NCI-H226 (cell line): Measurements from ENCODE around the gene SCRG1.

Experiments used
- DNase-seq: peaks from one replicate; pipeline ENCODE4 v3.0.0-alpha.2; 2015

SCRG1 gene

DNA sequence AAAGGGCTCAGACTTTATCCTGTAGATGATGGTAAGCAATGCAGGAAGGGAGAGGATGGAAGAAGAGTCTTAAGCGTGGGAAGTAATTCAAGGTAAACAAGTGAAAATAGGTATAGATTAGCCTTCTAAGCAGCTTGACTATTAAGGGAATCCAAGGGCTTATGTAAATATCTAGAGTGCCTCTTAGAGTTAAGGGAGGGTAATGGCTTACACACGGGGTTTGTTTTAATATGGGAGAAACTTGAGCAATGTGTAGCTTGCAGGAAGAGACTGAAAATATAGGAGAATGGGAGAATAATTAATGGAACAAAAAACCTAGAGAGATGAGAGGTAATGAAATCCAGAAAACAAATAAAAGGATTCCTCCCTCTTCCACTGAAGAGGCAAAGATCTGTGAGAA lies 41.0 kb downstream of the SCRG1 start:
- no peak for DNase-seq

DNA sequence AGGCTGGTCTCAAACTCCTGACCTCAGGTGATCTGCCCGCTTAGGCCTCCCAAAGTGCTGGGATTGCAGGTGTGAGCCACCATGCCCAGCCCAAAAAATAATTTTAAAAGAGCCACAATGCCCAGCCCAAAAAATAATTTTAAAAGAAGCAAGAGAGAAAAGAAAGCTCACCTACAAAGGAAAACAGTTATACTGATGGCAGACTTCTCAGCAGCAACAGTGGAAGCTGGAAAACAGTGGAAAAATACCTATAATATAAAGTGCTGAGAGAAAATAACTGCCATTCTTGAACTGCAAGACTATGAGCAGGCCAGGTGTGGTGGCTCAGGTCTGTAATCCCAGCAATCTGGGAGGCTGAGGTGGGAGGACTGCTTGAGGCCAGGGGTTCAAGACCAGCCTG lies 51.4 kb downstream of the SCRG1 start:
- DNase-seq: no peak

DNA sequence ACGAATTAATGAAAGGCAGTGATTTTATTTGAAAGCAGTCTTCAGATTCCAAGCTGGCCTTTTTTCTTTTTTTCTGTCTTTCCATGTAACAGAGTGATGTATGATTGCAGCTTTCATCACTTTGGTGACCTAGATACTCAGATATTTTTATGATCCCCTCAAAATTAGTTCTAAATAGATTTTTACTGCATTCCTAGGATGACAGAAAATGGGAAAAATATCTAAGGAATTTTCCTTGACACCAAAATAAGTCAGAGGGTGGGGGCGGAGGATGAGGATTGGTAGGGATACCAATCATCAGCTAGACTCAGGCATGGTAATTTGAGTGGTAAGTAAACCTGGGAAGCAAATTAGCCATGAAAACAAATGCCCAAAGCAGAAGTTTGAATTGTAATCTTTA lies 52.8 kb downstream of the SCRG1 start:
- peak; percentile 33 for DNase-seq

DNA sequence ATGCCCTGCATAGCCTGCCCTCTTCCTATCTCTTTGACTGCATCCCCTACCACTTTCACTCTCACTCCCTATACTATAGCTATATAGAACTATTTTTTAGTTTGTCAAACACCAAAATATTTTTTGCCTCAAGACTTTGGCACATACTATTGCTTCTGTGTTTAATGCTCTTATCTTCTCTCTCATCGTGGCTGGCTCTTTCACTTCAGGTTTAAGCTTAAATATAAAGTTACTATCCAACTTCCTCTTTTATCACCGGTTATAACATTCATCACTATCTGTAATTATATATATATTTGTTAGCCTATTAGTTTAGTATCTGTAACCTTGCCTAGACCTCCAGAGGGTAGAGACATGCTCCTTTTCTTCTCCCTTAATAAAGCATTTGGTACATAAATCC lies 53.3 kb downstream of the SCRG1 start:
- no peak for DNase-seq

DNA sequence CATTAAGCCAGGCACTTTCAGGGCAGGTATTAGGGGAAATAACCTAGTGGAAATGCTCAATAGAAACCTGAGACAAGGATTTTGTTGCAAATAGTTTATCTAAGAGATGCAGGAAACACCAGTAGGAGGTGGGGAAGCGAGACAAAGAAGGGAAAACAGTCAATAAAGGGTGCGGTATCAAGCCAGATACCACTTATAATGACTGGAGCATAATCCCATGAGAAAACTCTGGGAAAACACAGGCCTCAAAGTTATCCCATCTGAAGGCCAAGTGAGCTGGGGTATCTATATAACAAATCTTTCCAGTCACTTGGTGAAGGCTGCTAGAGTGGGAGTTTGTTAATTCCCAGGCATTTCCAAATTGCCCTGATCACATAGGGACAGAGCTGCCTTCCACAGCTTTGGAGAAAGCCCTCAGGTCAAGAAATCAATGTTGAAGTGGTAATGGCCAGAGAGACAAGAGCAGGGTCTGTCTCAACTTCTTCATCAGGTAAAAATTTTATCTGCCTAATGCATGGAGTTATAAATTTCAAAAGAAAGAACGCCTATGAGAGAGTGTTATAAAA lies 55.0 kb downstream of the SCRG1 start:
- DNase-seq: no peak

DNA sequence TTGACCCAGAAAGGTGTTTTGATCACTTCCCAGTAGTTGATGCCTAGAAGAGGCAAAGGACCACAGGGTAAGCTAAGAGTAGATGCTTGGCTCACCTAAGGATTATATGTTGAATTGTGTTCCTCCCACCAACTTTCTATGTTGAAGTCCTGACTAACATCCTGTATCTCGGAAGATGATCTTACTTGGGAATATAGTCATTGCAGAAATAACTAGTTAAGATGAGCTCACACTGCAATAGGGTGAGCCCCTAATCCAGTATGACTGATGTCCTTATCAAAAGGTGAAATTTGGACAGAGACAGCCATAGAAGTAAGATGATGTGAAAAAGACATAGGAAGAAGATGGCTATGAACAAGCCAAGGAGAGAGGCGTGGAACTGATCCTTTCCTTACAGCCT lies 61.5 kb downstream of the SCRG1 start:
- no peak for DNase-seq

DNA sequence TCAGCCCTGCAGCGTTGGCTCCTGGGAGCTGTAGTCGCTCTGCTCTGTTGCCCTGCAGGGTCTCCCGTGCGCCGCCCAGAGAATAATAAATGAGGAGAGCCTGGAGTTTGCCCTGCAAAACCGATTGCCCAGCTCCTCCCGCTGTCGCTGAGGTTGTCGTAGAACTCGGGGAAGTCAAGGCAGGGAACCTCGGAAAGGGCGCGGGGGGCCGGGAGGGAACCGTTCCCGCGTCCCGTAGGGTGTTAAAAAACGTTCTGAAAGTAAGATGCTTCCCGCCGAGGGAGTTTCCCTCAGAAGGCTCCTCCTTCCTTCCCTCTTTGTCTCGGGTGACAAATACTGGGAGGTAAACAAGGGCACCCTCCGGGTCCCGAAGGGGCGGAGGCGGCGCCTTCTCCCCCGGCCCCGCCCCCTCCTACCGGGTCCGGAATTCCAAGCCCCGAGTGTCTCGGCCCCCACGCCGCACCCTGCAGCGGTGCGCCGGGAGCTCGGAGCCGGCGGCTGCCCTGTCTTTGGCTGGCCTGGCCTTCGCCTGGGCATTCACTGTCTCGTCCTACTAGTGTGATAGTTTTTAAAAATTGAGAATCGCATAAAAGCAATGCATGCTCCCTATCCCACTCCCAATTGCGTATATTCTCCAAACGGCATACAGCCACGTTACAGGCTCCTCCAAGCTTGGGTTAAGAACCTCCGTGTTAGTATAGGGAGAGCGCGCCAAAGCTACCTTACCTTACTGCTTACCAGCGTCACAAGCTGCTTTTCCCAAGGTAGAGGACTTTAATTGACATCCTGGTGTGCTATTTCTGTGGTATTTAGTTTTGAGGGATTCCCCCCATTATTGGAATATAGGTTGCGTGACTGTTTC lies 63.8 kb downstream of the SCRG1 start:
- DNase-seq: peak; percentile 72
